ENCODE results near the gene PCDHA1.

The PCDHA1 gene

GRCh38 chr5:140967226-140967893, 181.4 kb downstream of the PCDHA1 start:
- no peak for TF ChIP-seq ZBTB7A (IDR thresholded peaks at IDR 0.05; ENCODE audit: low read depth)
- no peak for TF ChIP-seq REST (IDR thresholded peaks at IDR 0.05; ENCODE audit: low read depth)
- TF ChIP-seq TAF1 (IDR thresholded peaks at IDR 0.05; ENCODE audit: low read depth): no peak
- TF ChIP-seq RAD21 (IDR thresholded peaks at IDR 0.05; ENCODE audit: low read depth): no peak
- TF ChIP-seq TEAD4 (IDR thresholded peaks at IDR 0.05): no peak
- TF ChIP-seq YY1 (IDR thresholded peaks at IDR 0.05; ENCODE audit: low read depth): no peak
- TF ChIP-seq EGR1 (IDR thresholded peaks at IDR 0.05): no peak
- no peak for TF ChIP-seq CREB1 (IDR thresholded peaks at IDR 0.05; ENCODE audit: low read depth)
- no peak for TF ChIP-seq TCF12 (IDR thresholded peaks at IDR 0.05; ENCODE audit: low read depth)
- TF ChIP-seq USF1 (IDR thresholded peaks at IDR 0.05): no peak
- TF ChIP-seq EP300 (IDR thresholded peaks at IDR 0.05; ENCODE audit: borderline replicate concordance): no peak
- no peak for TF ChIP-seq CEBPB (IDR thresholded peaks at IDR 0.05)

- TF ChIP-seq ZBTB7A (IDR thresholded peaks at IDR 0.05; ENCODE audit: low read depth) (no peak), YY1 (IDR thresholded peaks at IDR 0.05; ENCODE audit: low read depth) (no peak), FOXM1 (IDR thresholded peaks at IDR 0.05; ENCODE audit: borderline replicate concordance, low read depth) (no peak), USF1 (IDR thresholded peaks at IDR 0.05) (no peak), MAX (IDR thresholded peaks at IDR 0.05) (no peak), EP300 (IDR thresholded peaks at IDR 0.05; ENCODE audit: borderline replicate concordance) (no peak), RAD21 (IDR thresholded peaks at IDR 0.05; ENCODE audit: low read depth) (no peak), NFIC (IDR thresholded peaks at IDR 0.05) (no peak), TAF1 (IDR thresholded peaks at IDR 0.05; ENCODE audit: low read depth) (no peak), REST (IDR thresholded peaks at IDR 0.05; ENCODE audit: low read depth) (no peak), TEAD4 (IDR thresholded peaks at IDR 0.05) (no peak), CREB1 (IDR thresholded peaks at IDR 0.05; ENCODE audit: low read depth) (no peak), EGR1 (IDR thresholded peaks at IDR 0.05) (no peak), CEBPB (IDR thresholded peaks at IDR 0.05) (no peak), TCF12 (IDR thresholded peaks at IDR 0.05; ENCODE audit: low read depth) (no peak)
Measured at GRCh38 chr5:140969880-140970279, 183.9 kb downstream of the PCDHA1 start.

GRCh38 chr5:140973550-140973949, 187.6 kb downstream of the PCDHA1 start:
- TF ChIP-seq TCF12 (IDR thresholded peaks at IDR 0.05; ENCODE audit: low read depth) (no peak), EGR1 (IDR thresholded peaks at IDR 0.05) (no peak), MAX (IDR thresholded peaks at IDR 0.05) (no peak), USF1 (IDR thresholded peaks at IDR 0.05) (no peak), REST (IDR thresholded peaks at IDR 0.05; ENCODE audit: low read depth) (no peak), FOXM1 (IDR thresholded peaks at IDR 0.05; ENCODE audit: borderline replicate concordance, low read depth) (no peak), EP300 (IDR thresholded peaks at IDR 0.05; ENCODE audit: borderline replicate concordance) (no peak), ZBTB7A (IDR thresholded peaks at IDR 0.05; ENCODE audit: low read depth) (no peak), YY1 (IDR thresholded peaks at IDR 0.05; ENCODE audit: low read depth) (no peak), CEBPB (IDR thresholded peaks at IDR 0.05) (no peak)

GRCh38 chr5:140977003-140977402, 191.1 kb downstream of the PCDHA1 start:
- TF ChIP-seq EGR1 (IDR thresholded peaks at IDR 0.05): no peak
- TF ChIP-seq CEBPB (IDR thresholded peaks at IDR 0.05): no peak
- TF ChIP-seq CREB1 (IDR thresholded peaks at IDR 0.05; ENCODE audit: low read depth): no peak
- TF ChIP-seq MAX (IDR thresholded peaks at IDR 0.05): no peak
- no peak for TF ChIP-seq FOXM1 (IDR thresholded peaks at IDR 0.05; ENCODE audit: borderline replicate concordance, low read depth)
- TF ChIP-seq ZBTB7A (IDR thresholded peaks at IDR 0.05; ENCODE audit: low read depth): no peak
- TF ChIP-seq REST (IDR thresholded peaks at IDR 0.05; ENCODE audit: low read depth): no peak
- TF ChIP-seq YY1 (IDR thresholded peaks at IDR 0.05; ENCODE audit: low read depth): no peak
- TF ChIP-seq USF1 (IDR thresholded peaks at IDR 0.05): no peak
- TF ChIP-seq TEAD4 (IDR thresholded peaks at IDR 0.05): no peak
- TF ChIP-seq EP300 (IDR thresholded peaks at IDR 0.05; ENCODE audit: borderline replicate concordance): no peak
- TF ChIP-seq RAD21 (IDR thresholded peaks at IDR 0.05; ENCODE audit: low read depth): no peak
- TF ChIP-seq TCF12 (IDR thresholded peaks at IDR 0.05; ENCODE audit: low read depth): no peak
- no peak for TF ChIP-seq NFIC (IDR thresholded peaks at IDR 0.05)
- TF ChIP-seq TAF1 (IDR thresholded peaks at IDR 0.05; ENCODE audit: low read depth): no peak
